ENCODE data around the gene CLEC4G.

DNA sequence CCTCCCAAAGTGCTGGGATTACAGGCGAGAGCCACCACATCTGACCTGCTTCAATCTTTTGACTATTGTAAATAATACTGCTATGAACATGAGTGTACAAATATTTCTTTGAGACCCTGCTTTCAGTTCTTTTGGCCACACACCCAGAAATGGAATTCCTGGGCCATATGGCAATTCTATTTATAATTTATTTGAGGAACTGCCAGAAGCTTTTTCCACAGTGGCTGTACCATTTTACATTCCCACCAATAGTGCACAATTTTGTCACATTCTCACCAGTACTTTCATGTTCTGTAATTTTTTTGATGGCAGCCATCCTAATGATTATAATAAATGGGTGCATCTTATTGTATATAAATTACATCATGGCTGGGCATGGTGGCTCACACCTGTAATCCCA lies 16.2 kb downstream of the CLEC4G start:
- TF ChIP-seq, protein P1, sequence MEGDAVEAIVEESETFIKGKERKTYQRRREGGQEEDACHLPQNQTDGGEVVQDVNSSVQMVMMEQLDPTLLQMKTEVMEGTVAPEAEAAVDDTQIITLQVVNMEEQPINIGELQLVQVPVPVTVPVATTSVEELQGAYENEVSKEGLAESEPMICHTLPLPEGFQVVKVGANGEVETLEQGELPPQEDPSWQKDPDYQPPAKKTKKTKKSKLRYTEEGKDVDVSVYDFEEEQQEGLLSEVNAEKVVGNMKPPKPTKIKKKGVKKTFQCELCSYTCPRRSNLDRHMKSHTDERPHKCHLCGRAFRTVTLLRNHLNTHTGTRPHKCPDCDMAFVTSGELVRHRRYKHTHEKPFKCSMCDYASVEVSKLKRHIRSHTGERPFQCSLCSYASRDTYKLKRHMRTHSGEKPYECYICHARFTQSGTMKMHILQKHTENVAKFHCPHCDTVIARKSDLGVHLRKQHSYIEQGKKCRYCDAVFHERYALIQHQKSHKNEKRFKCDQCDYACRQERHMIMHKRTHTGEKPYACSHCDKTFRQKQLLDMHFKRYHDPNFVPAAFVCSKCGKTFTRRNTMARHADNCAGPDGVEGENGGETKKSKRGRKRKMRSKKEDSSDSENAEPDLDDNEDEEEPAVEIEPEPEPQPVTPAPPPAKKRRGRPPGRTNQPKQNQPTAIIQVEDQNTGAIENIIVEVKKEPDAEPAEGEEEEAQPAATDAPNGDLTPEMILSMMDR (IDR thresholded peaks at IDR 0.05; ENCODE audit: low read depth, low read length, poor library complexity, severe bottlenecking), result no peak
- no peak for TF ChIP-seq EZH2phosphoT487 (IDR thresholded peaks at IDR 0.05; ENCODE audit: borderline replicate concordance, low read length)
